Esophagus squamous epithelium (tissue), 5 donors: ENCODE data around the gene CDC23. TPM values are rescaled to one million over a fixed set of nuclear protein-coding genes. Genes with fewer than 3 reads are reported as not detected.
"Not testable (repeated sequence)": the region's sequence is repeated elsewhere in the genome, so short reads cannot be mapped to it uniquely, and the experiment has no call there.

Experiments
- DNase-seq: peaks from one replicate; lab custom pipeline; 2025; lab: John Stamatoyannopoulos, UW
- H3K27ac ChIP-seq, 4 donors: fragments of 200-600 bp; sonication (generic); one replicate each; pipeline ENCODE4 v1.5.1; 2016 to 2019; ENCODE audit warnings: mild to moderate bottlenecking in 1 of 4
- H3K27me3 ChIP-seq, 4 donors: fragments of 200-600 bp; sonication (generic); 1 replicate in 3 of 4; 2 replicates in 1 of 4; pipeline versions ENCODE4 v1.5.1 to v1.6.0; 2017 to 2021; ENCODE audit warnings: antibody characterized with exemption in 1 of 4
- H3K36me3 ChIP-seq, 3 donors: fragments of 200-600 bp; sonication (generic); one replicate each; pipeline ENCODE4 v1.5.1; 2016 to 2019
- H3K4me1 ChIP-seq, 3 donors: fragments of 200-600 bp; sonication (generic); one replicate each; pipeline ENCODE4 v1.5.1; 2017 to 2019
- H3K4me3 ChIP-seq, 4 donors: fragments of 200-600 bp; sonication (generic); 1 replicate in 3 of 4; 2 replicates in 1 of 4; pipeline ENCODE4 v1.5.1; 2016 to 2019; ENCODE audit warnings: mild to moderate bottlenecking in 2 of 4, moderate library complexity in 1 of 4
- H3K9me3 ChIP-seq, 3 donors: fragments of 200-600 bp; sonication (generic); one replicate each; pipeline ENCODE4 v1.5.1; 2016 to 2019
- POLR2A ChIP-seq, 4 donors: fragments of 450-650 bp; IDR thresholded peaks; one replicate each; pipeline ENCODE4 v1.6.1; 2017; ENCODE audit warnings: antibody characterized with exemption in 4 of 4, mild to moderate bottlenecking in 4 of 4, moderate library complexity in 3 of 4
- WGBS, 2 donors: methylation state at CpG; one replicate each; pipeline ENCODE4 v1.1.5; 2018; 5-methylcytosine and 5-hydroxymethylcytosine counted together
- intact Hi-C: fragments of 100-400 bp; cut with DNase I; formaldehyde crosslinking; loops from one replicate; pipeline ENCODE4 v1.15.0; 2022
- total RNA-seq, 4 donors: library from RNA; depleted of rRNA; stranded (reverse); fragments of >200 nt; gene quantifications; one replicate each; pipeline ENCODE4 v1.1.0, GENCODE V29; 2016
- TF ChIP-seq, protein P1 (sequence below), 6 experiments: fragments of 450-650 bp in 4 of 6; fragments of 200-600 bp in 2 of 6; sonication (generic) in 2 of 6; IDR thresholded peaks; one replicate each; pipeline ENCODE4 v1.5.1; 2016 to 2019; ENCODE audit warnings: antibody characterized with exemption in 6 of 6, mild to moderate bottlenecking in 4 of 6, moderate library complexity in 4 of 6
- donor health status: DM: yes; HTN: yes; CAD: no.

Gene CDC23
- total RNA-seq, 4 donors from 2014 or later: 10.4 to 25.8 (median 20.5) TPM

DNA sequence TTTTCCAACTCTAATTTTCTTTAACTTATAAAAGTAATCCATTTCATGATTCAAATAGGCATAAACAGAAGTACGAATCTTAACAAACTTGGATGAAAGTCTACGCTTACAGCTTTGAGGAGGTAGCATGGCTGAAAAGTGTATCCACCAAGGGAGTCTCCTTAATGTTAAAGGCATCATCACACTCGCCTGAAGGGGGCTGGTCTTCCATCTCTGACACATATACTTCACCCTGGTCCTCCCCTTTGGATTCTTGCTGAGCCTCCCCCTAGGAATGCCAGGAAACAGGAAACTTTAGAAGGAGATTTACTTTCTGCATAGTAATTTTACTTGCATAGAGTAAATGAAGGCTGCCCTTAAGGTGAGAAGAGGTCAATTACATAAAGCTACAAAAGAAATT is 63.6 kb downstream of the CDC23 start:
- intact Hi-C loops: no loop called here
- Histone ChIP-seq H3K9me3 (no peaks in the 10 kb centered on the region), H3K4me3 (no peak overlapping the region), H3K36me3 (no peaks in the 10 kb centered on the region), H3K27me3 (no peaks in the 10 kb centered on the region), H3K27ac (no peak overlapping the region), H3K4me1 (peaks cover 0 to 21% (median 8%) of the 10 kb centered on the region in 3 donors)
- no peak for DNase-seq
- 44 to 60% methylated on average over 3 of the region's 3 CpGs for WGBS, 2 donors
- TF ChIP-seq, protein P1, sequence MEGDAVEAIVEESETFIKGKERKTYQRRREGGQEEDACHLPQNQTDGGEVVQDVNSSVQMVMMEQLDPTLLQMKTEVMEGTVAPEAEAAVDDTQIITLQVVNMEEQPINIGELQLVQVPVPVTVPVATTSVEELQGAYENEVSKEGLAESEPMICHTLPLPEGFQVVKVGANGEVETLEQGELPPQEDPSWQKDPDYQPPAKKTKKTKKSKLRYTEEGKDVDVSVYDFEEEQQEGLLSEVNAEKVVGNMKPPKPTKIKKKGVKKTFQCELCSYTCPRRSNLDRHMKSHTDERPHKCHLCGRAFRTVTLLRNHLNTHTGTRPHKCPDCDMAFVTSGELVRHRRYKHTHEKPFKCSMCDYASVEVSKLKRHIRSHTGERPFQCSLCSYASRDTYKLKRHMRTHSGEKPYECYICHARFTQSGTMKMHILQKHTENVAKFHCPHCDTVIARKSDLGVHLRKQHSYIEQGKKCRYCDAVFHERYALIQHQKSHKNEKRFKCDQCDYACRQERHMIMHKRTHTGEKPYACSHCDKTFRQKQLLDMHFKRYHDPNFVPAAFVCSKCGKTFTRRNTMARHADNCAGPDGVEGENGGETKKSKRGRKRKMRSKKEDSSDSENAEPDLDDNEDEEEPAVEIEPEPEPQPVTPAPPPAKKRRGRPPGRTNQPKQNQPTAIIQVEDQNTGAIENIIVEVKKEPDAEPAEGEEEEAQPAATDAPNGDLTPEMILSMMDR (IDR thresholded peaks at IDR 0.05): no peak
- no peak for TF ChIP-seq POLR2A (IDR thresholded peaks at IDR 0.05)

DNA sequence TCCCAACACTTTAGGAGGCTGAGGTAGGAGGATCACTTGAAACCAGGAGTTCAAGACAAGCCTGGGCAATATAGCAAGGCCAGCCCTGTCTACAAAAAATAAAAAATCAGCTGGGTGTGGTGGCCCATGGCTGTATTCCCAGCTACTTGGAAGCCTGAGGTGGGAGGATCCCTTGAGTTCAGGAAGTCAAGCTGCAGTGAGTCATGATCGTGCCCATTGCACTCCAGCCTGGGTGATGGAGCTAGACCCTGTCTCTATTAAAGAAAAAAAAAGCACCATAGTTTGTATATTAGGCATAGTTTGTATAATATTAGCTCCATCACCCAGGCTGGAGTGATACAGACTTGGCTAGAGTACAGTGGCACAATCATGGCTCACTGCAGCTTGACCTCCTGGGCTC is 64.3 kb downstream of the CDC23 start:
- 23 to 27% methylated on average over 1 of the region's 1 CpG for WGBS, 2 donors
- Histone ChIP-seq H3K36me3 (no peaks in the 10 kb centered on the region), H3K9me3 (no peaks in the 10 kb centered on the region), H3K4me1 (peaks cover 0 to 21% (median 8%) of the 10 kb centered on the region in 3 donors), H3K27me3 (no peaks in the 10 kb centered on the region), H3K4me3 (no peak overlapping the region), H3K27ac (no peak overlapping the region)
- intact Hi-C loops: no loop called here
- no peak for TF ChIP-seq POLR2A (IDR thresholded peaks at IDR 0.05)
- TF ChIP-seq, protein P1 (IDR thresholded peaks at IDR 0.05): no peak
- no peak for DNase-seq

DNA sequence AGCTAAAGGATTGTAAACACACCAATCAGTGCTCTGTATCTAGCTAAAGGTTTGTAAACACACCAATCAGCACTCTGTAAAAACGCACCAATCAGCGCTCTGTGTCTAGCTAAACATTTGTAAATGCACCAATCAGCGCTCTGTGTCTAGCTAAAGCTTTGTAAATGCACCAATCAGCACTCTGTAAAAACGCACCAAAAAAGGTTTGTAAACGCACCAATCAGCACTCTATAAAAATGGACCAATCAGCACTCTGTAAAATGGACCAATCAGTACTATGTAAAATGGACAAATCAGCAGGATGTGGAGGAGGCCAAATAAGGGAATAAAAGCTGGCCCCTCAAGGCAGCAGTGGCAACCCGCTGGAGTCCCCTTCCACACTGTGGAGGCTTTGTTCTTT is 69.5 kb downstream of the CDC23 start:
- intact Hi-C loops, H3K27me3 ChIP-seq, H3K27ac ChIP-seq, DNase-seq, H3K36me3 ChIP-seq, H3K9me3 ChIP-seq, H3K4me3 ChIP-seq: not testable (repeated sequence)
- WGBS, 2 donors: 92 to 93% methylated on average over 6 of the region's 6 CpGs
- H3K4me1 ChIP-seq: peaks cover 0 to 33% (median 6%) of the 10 kb centered on the region in 3 donors

DNA sequence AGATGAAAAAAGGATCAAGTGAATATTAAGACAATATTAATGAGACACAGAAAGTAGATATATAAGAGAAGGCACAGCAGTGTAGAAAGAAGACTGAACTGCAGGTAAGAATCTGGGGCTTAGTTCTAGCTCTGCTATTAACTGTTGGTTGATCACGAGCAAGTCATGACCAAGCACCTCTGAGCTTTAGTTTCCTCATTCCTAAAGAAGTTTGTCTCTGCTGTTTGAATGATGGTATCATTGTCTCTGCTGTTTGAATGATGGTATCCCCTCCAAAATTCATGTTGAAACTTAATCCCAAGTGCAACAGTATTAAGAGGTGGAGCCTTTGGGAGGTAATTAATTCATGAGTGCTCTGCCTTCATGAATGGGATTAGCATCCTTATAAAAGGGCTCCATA is 71.4 kb downstream of the CDC23 start:
- TF ChIP-seq, protein P1 (IDR thresholded peaks at IDR 0.05): no peak
- no peak for TF ChIP-seq POLR2A (IDR thresholded peaks at IDR 0.05)
- intact Hi-C loops: no loop called here
- no peak overlapping the region for H3K27ac ChIP-seq
- H3K27me3 ChIP-seq: no peaks in the 10 kb centered on the region
- 33 to 56% methylated on average over 1 of the region's 1 CpG for WGBS, 2 donors
- H3K36me3 ChIP-seq: no peaks in the 10 kb centered on the region
- H3K4me3 ChIP-seq: no peak overlapping the region
- H3K9me3 ChIP-seq: no peaks in the 10 kb centered on the region
- H3K4me1 ChIP-seq: peaks cover 0 to 36% (median 6%) of the 10 kb centered on the region in 3 donors
- no peak for DNase-seq

DNA sequence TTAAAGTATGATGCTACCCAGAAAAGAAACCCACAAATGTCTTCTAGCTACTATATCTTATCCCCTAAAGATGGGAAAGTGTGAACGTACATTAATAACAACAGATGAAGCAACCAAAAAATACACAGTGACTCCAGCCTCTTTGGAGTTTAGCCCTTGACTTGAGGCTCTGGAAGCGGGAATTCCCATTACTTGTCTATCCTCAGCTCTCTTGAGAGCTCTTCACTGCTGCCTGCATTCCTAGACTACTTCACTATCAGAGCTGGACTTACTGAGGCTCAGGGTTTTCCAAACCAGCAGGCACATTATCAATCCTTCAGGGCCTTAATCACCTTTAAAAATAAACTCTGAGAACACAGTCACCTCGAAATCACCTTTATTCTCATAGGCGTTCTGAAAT is 72.9 kb downstream of the CDC23 start:
- 72 to 73% methylated on average over 4 of the region's 4 CpGs for WGBS, 2 donors
- no peaks in the 10 kb centered on the region for H3K27me3 ChIP-seq
- no peak overlapping the region for H3K4me3 ChIP-seq
- H3K36me3 ChIP-seq: no peaks in the 10 kb centered on the region
- TF ChIP-seq, protein P1 (IDR thresholded peaks at IDR 0.05): no peak
- no peak for TF ChIP-seq POLR2A (IDR thresholded peaks at IDR 0.05)
- no peaks in the 10 kb centered on the region for H3K9me3 ChIP-seq
- no peak overlapping the region for H3K27ac ChIP-seq
- no peak for DNase-seq
- intact Hi-C loops: no loop called here
- H3K4me1 ChIP-seq: peaks cover 0 to 29% (median 3%) of the 10 kb centered on the region in 3 donors

DNA sequence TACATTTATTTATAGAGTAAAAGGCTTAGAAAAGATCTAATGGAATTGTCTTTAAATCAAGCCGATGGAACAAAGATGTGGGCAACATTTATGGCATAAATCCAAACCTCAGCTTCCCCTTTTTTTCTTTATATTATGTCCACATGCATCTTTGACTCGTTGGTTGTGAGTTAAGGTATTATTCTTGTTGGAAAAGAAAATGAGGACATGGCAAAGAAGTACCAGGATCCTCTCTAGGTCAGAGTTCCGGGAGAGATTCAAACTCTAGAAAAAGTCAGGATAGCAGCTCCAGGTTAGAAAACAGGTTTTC is 73.4 kb downstream of the CDC23 start:
- peak overlapping the region in 1 of 4 donors; percentile 62 for H3K4me3 ChIP-seq
- H3K9me3 ChIP-seq: no peaks in the 10 kb centered on the region
- 57 to 64% methylated on average over 3 of the region's 3 CpGs for WGBS, 2 donors
- no peaks in the 10 kb centered on the region for H3K36me3 ChIP-seq
- H3K4me1 ChIP-seq: peaks cover 0 to 24% (median 3%) of the 10 kb centered on the region in 3 donors
- no peaks in the 10 kb centered on the region for H3K27me3 ChIP-seq
- H3K27ac ChIP-seq: no peak overlapping the region
- TF ChIP-seq, protein P1 (IDR thresholded peaks at IDR 0.05): no peak
- no peak for DNase-seq
- intact Hi-C loops: loop anchor here (10.0 kb wide), 1 partner anchor 505 kb away; no protein-coding TSS in a partner anchor
